Neural progenitor cell (in vitro differentiated cells): Measurements from ENCODE around the gene ZSWIM3. TPM values are rescaled to one million over a fixed set of nuclear protein-coding genes. Genes with fewer than 3 reads are reported as not detected.

Experiments
- DNase-seq: peaks from one replicate; pipeline ENCODE4 v3.0.0-alpha.2; 2016; ENCODE audit warnings: low spot score
- H2AFZ ChIP-seq: fragments of 200-600 bp; sonication (generic); replicated peaks from 2 replicates; pipeline ENCODE4 v1.6.1; 2016; ENCODE audit warnings: antibody characterized with exemption
- H3F3A ChIP-seq: fragments of 200-600 bp; sonication (generic); 2 replicates; pipeline ENCODE4 v1.6.1; 2016; ENCODE audit warnings: antibody characterized with exemption, low read depth
- H3K27ac ChIP-seq: fragments of 200-600 bp; sonication (generic); 2 replicates; pipeline ENCODE4 v1.5.1; 2016; ENCODE audit warnings: mild to moderate bottlenecking
- H3K27me3 ChIP-seq: fragments of 200-600 bp; sonication (generic); 2 replicates; pipeline ENCODE4 v1.6.1; 2016; ENCODE audit warnings: mild to moderate bottlenecking, moderate library complexity
- H3K36me3 ChIP-seq: fragments of 200-600 bp; sonication (generic); 2 replicates; pipeline ENCODE4 v1.5.1; 2016
- H3K4me1 ChIP-seq: fragments of 200-600 bp; sonication (generic); 2 replicates; pipeline ENCODE4 v1.6.1; 2016; ENCODE audit warnings: mixed run types
- H3K4me2 ChIP-seq: fragments of 200-600 bp; sonication (generic); 2 replicates; pipeline ENCODE4 v1.6.1; 2016
- H3K4me3 ChIP-seq: fragments of 200-600 bp; sonication (generic); 2 replicates; pipeline ENCODE4 v1.5.1; 2016
- H3K79me2 ChIP-seq: fragments of 200-600 bp; sonication (generic); 2 replicates; pipeline ENCODE4 v1.6.1; 2016; ENCODE audit warnings: low read depth
- H3K9ac ChIP-seq: fragments of 200-600 bp; sonication (generic); 2 replicates; pipeline ENCODE4 v1.6.1; 2016
- H3K9me3 ChIP-seq: fragments of 200-600 bp; sonication (generic); 2 replicates; pipeline ENCODE4 v1.5.1; 2016; ENCODE audit warnings: low read depth
- H4K20me1 ChIP-seq: fragments of 200-600 bp; sonication (generic); 2 replicates; pipeline ENCODE4 v1.6.1; 2016; ENCODE audit warnings: low read depth
- H3K27ac Mint-ChIP-seq: 3 replicates; pipeline ENCODE4 v1.8.0; 2021; ENCODE audit warnings: mixed read lengths
- H3K27me3 Mint-ChIP-seq: 2 replicates; pipeline ENCODE4 v1.8.0; 2022; ENCODE audit warnings: low read depth, mild to moderate bottlenecking, inconsistent platforms, moderate library complexity, mixed read lengths; ENCODE audit not compliant: insufficient read depth
- H3K36me3 Mint-ChIP-seq: 3 replicates; pipeline ENCODE4 v1.8.0; 2021; ENCODE audit warnings: mixed read lengths
- H3K4me1 Mint-ChIP-seq: 3 replicates; pipeline ENCODE4 v1.8.0; 2021; ENCODE audit warnings: mixed read lengths
- H3K4me3 Mint-ChIP-seq: 3 replicates; pipeline ENCODE4 v1.8.0; 2021; ENCODE audit warnings: mild to moderate bottlenecking, moderate library complexity, mixed read lengths
- H3K9me3 Mint-ChIP-seq: 3 replicates; pipeline ENCODE4 v1.8.0; 2020; ENCODE audit warnings: mixed read lengths
- EZH2 ChIP-seq: fragments of 200-600 bp; sonication (generic); IDR thresholded peaks from 2 replicates; pipeline ENCODE4 v1.6.1; 2017; ENCODE audit warnings: antibody characterized with exemption, mild to moderate bottlenecking, moderate library complexity
- EZH2phosphoT487 ChIP-seq: fragments of 200-600 bp; sonication (generic); IDR thresholded peaks from 2 replicates; pipeline ENCODE4 v1.6.1; 2017; ENCODE audit warnings: antibody characterized with exemption
- total RNA-seq: library from RNA; depleted of rRNA; stranded (reverse); fragments of >200 nt; gene quantifications from 2 replicates; pipeline ENCODE4 v1.2.3, GENCODE V29; 2015; ENCODE audit warnings: low replicate concordance
- TF ChIP-seq, protein P1 (sequence below): fragments of 200-600 bp; sonication (generic); IDR thresholded peaks from 2 replicates; pipeline ENCODE4 v1.5.1; 2017; ENCODE audit warnings: antibody characterized with exemption, mild to moderate bottlenecking

The ZSWIM3 gene
- total RNA-seq, 1 donor from 2014 or later = 3.7 TPM

DNA sequence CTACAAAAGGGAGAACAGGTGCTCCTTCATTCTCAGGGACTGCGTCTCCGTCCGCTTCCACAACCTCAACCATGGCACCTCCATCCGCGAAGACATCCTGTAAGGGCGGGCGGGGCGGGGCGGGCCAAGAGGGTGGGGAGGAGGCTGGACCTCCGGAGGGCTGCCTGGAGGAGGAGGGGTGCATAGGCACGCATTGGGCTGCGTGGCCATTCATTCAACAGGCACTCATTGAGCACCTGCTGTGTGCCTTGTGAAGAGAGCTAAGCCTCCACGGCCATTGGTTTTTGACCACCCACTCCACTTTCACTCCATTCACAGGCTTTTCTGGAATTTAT is 435 bp downstream of the ZSWIM3 start:
- Histone ChIP-seq H3K27ac (no peak overlapping the region), H3K9ac (no peak overlapping the region), H3K36me3 (no peaks in the 10 kb centered on the region), H3K27me3 (no peaks in the 10 kb centered on the region), H3K4me1 (no peaks in the 10 kb centered on the region), H2AFZ (peak overlapping the region; percentile 60), H3K4me3 (peak overlapping the region; percentile 79), H3K4me2 (peak overlapping the region; percentile 85), H3F3A (no peaks in the 10 kb centered on the region), H4K20me1 (no peaks in the 10 kb centered on the region), H3K9me3 (no peaks in the 10 kb centered on the region), H3K79me2 (peaks cover 12% of the 10 kb centered on the region)
- no peak overlapping the region for H3K27ac Mint-ChIP-seq
- no peaks in the 10 kb centered on the region for H3K9me3 Mint-ChIP-seq
- TF ChIP-seq, protein P1, sequence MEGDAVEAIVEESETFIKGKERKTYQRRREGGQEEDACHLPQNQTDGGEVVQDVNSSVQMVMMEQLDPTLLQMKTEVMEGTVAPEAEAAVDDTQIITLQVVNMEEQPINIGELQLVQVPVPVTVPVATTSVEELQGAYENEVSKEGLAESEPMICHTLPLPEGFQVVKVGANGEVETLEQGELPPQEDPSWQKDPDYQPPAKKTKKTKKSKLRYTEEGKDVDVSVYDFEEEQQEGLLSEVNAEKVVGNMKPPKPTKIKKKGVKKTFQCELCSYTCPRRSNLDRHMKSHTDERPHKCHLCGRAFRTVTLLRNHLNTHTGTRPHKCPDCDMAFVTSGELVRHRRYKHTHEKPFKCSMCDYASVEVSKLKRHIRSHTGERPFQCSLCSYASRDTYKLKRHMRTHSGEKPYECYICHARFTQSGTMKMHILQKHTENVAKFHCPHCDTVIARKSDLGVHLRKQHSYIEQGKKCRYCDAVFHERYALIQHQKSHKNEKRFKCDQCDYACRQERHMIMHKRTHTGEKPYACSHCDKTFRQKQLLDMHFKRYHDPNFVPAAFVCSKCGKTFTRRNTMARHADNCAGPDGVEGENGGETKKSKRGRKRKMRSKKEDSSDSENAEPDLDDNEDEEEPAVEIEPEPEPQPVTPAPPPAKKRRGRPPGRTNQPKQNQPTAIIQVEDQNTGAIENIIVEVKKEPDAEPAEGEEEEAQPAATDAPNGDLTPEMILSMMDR = no peak
- TF ChIP-seq EZH2 = no peak
- no peak for TF ChIP-seq EZH2phosphoT487
- H3K36me3 Mint-ChIP-seq = no peaks in the 10 kb centered on the region
- DNase-seq = peak; percentile 44
- peaks cover 25% of the 10 kb centered on the region for H3K4me1 Mint-ChIP-seq
- H3K4me3 Mint-ChIP-seq = peak overlapping the region; percentile 91
- peaks cover 2% of the 10 kb centered on the region for H3K27me3 Mint-ChIP-seq

DNA sequence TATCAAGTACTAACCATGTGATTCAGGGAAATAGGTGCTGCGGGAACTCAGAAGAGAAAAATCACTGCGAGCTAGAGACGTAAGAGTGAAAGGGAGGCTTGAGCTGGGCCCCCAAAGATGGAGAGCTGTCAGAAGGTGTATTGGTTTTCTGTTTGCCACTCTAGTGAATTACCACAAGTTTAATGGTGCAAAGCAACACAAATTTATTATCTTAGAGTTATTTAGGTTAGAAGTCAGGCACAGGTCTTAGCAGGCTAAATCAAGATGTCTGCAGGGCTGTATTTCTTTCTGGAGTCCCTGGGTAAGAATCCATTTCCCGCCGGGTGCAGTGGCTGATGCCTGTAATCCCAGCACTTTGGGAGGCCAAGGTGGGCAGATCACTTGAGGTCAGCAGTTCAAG is 2.5 kb downstream of the ZSWIM3 start:
- H3K36me3 ChIP-seq = no peaks in the 10 kb centered on the region
- peaks cover 12% of the 10 kb centered on the region for H3K79me2 ChIP-seq
- H3K36me3 Mint-ChIP-seq = no peaks in the 10 kb centered on the region
- no peaks in the 10 kb centered on the region for H3K27me3 ChIP-seq
- H3K4me3 ChIP-seq = no peak overlapping the region
- no peak overlapping the region for H3K4me3 Mint-ChIP-seq
- H3K27ac ChIP-seq = no peak overlapping the region
- no peaks in the 10 kb centered on the region for H3F3A ChIP-seq
- H4K20me1 ChIP-seq = no peaks in the 10 kb centered on the region
- peaks cover 2% of the 10 kb centered on the region for H3K27me3 Mint-ChIP-seq
- no peak overlapping the region for H3K27ac Mint-ChIP-seq
- H3K9me3 ChIP-seq = no peaks in the 10 kb centered on the region
- no peak overlapping the region for H3K9ac ChIP-seq
- no peak overlapping the region for H3K4me2 ChIP-seq
- H3K9me3 Mint-ChIP-seq = no peaks in the 10 kb centered on the region
- H2AFZ ChIP-seq = no peak overlapping the region
- DNase-seq = no peak
- peaks cover 23% of the 10 kb centered on the region for H3K4me1 Mint-ChIP-seq
- H3K4me1 ChIP-seq = no peaks in the 10 kb centered on the region
- TF ChIP-seq, protein P1 = no peak
- no peak for TF ChIP-seq EZH2
- TF ChIP-seq EZH2phosphoT487 = no peak

DNA sequence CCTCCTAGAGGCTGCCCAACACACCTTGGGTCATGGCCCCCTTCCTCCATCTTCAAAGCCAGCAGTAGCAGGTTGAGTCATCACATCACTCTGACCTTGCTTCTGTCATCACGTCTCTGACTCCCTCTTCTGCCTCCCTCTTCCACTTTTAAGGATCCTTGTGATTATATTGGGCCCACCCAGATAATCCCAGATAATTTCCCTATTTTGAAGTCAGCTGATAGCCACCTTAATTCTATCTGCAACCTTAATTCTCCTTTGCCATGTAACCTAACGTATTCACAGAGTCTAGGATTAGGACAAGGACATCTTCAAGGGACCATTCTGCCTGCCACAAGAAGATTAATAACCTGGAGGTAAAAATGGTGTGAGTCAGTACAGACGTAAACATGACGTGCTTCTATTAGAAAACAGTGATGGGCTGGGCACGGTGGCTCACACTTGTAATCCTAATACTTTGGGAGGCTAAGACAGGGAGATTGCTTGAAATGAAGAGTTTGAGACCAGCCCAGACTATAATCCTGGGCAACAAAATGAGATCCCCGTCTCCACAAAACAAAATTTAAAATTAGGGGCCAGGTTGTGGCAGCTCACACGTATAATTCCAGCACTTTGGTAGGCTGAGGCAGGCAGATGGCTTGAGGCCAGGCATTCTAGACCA is 3.3 kb downstream of the ZSWIM3 start:
- Mint-ChIP-seq H3K4me3 (no peak overlapping the region), H3K4me1 (peaks cover 23% of the 10 kb centered on the region), H3K27me3 (peaks cover 2% of the 10 kb centered on the region), H3K27ac (no peak overlapping the region), H3K9me3 (no peaks in the 10 kb centered on the region), H3K36me3 (no peaks in the 10 kb centered on the region)
- H3K27ac ChIP-seq = no peak overlapping the region
- no peaks in the 10 kb centered on the region for H3K36me3 ChIP-seq
- H3K4me2 ChIP-seq = no peak overlapping the region
- DNase-seq = no peak
- H3K9ac ChIP-seq = no peak overlapping the region
- no peaks in the 10 kb centered on the region for H3F3A ChIP-seq
- TF ChIP-seq, protein P1 = no peak
- no peak for TF ChIP-seq EZH2
- no peak for TF ChIP-seq EZH2phosphoT487
- H3K4me3 ChIP-seq = no peak overlapping the region
- no peaks in the 10 kb centered on the region for H3K27me3 ChIP-seq
- H3K4me1 ChIP-seq = no peaks in the 10 kb centered on the region
- H3K79me2 ChIP-seq = peaks cover 12% of the 10 kb centered on the region
- no peak overlapping the region for H2AFZ ChIP-seq
- H4K20me1 ChIP-seq = no peaks in the 10 kb centered on the region
- no peaks in the 10 kb centered on the region for H3K9me3 ChIP-seq
